Psoas muscle (tissue), 8 donors: ENCODE measurements around the gene PRELP. TPM values are rescaled to one million over a fixed set of nuclear protein-coding genes. Genes with fewer than 3 reads are reported as not detected.
A peak's percentile ranks its signal among the peaks of the same experiment; 100 is the strongest.

Source experiments
- ATAC-seq, 4 donors: fragments of 200-7000 bp; cut with Tn5 transposase; one replicate each; pipeline ENCODE4 v1.9.1; 2020; ENCODE audit warnings: moderate library complexity in 3 of 4, mild to moderate bottlenecking in 2 of 4
- DNase-seq, 2 donors: peaks; one replicate each; pipeline ENCODE4 v3.0.0-alpha.2; 2020
- H3K27ac ChIP-seq: fragments of 200-600 bp; one replicate; pipeline ENCODE4 v1.8.0; 2022
- H3K27me3 ChIP-seq, 3 donors: fragments of 200-600 bp in 1 of 3; one replicate each; pipeline versions ENCODE4 v1.6.1 to v1.8.0; 2013 to 2022; ENCODE audit warnings: low read length in 2 of 3, mild to moderate bottlenecking in 2 of 3, moderate library complexity in 1 of 3; ENCODE audit not compliant: insufficient read depth in 3 of 3
- H3K36me3 ChIP-seq, 2 donors: fragments of 200-600 bp in 1 of 2; one replicate each; pipeline versions ENCODE4 v1.6.1 to v1.8.0; 2013 to 2022; ENCODE audit warnings: low read depth in 1 of 2, mild to moderate bottlenecking in 1 of 2, moderate library complexity in 1 of 2; ENCODE audit not compliant: insufficient read depth in 1 of 2
- H3K4me1 ChIP-seq: fragments of 200-600 bp; one replicate; pipeline ENCODE4 v1.8.0; 2022
- H3K4me3 ChIP-seq: fragments of 200-600 bp; one replicate; pipeline ENCODE4 v1.8.0; 2022; ENCODE audit warnings: mild to moderate bottlenecking
- H3K9me3 ChIP-seq: fragments of 200-600 bp; one replicate; pipeline ENCODE4 v1.8.0; 2022
- CTCF ChIP-seq: fragments of 200-600 bp; IDR thresholded peaks from one replicate; pipeline ENCODE4 v1.8.0; 2022; ENCODE audit warnings: antibody characterized with exemption
- WGBS, 3 donors: extraction: QIAGEN DNeasy Blood & Tissue Kit; methylation state at CpG; one replicate each; pipeline versions ENCODE4 v1.1.6 to v1.1.7; 2013; 5-methylcytosine and 5-hydroxymethylcytosine counted together
- intact Hi-C, 2 donors: fragments of 100-400 bp; cut with DNase I; formaldehyde crosslinking; loops; one replicate each; pipeline versions ENCODE4 v1.11.0 to v1.14.2; 2022
- polyA plus RNA-seq, 3 donors: library from polyadenylated mRNA; stranded (reverse); fragments of 200-250 nt; gene quantifications; one replicate each; pipeline ENCODE4 v1.2.3, GENCODE V29; 2013
- total RNA-seq, 4 donors: library from RNA; stranded (reverse); fragmentation: NEBNext Ultra II Directional in 2 of 4; extraction: Animal tissue kit (Norgen Biotek cat#: 25700) in 2 of 4; gene quantifications; one replicate each; pipeline versions ENCODE4 v1.2.1 to v1.2.4, GENCODE V29; 2021 to 2023
- donor health status: healthy with polysubstance abuse.
- donor health status: DM: no; HTN: no; CAD: no; lungs with moderate emphysema.
- donor health status: Bipolar disorder and iron deficiency.
- donor health status: healthy.
- donor health status: DM: yes; HTN: yes; CAD: no.
- donor health status: DM: no; HTN: no; CAD: no.
- donor health status: DM: no; HTN: no; CAD: no.
- donor health status: DM: yes; HTN: yes; CAD: no.

PRELP gene
- total and polyA plus RNA-seq, 7 donors = 3.0 to 20.6 (median 6.6) TPM

GRCh38 chr1:203499643-203500278 lies 24.2 kb downstream of the PRELP start:
- Histone ChIP-seq H3K27me3 (no peaks in the 10 kb centered on the region), H3K27ac (no peak overlapping the region), H3K9me3 (no peaks in the 10 kb centered on the region), H3K4me3 (no peak overlapping the region), H3K36me3 (no peaks in the 10 kb centered on the region), H3K4me1 (peaks cover 3% of the 10 kb centered on the region)
- intact Hi-C loops = loop anchor here (10.0 kb wide), 1 partner anchor 275 kb away; no protein-coding TSS in a partner anchor
- 88 to 95% (median 90%) methylated on average over 7 of the region's 7 CpGs for WGBS, 3 donors
- DNase-seq (peak in 1 of 2 donors; percentile 22), ATAC-seq (no peak)
- TF ChIP-seq CTCF = no peak

GRCh38 chr1:203500279-203500678 lies 24.7 kb downstream of the PRELP start:
- Histone ChIP-seq H3K27ac (no peak overlapping the region), H3K27me3 (no peaks in the 10 kb centered on the region), H3K9me3 (no peaks in the 10 kb centered on the region), H3K4me3 (no peak overlapping the region), H3K4me1 (peaks cover 6% of the 10 kb centered on the region), H3K36me3 (no peaks in the 10 kb centered on the region)
- TF ChIP-seq CTCF = no peak
- intact Hi-C loops = loop anchor here (10.0 kb wide), 1 partner anchor 275 kb away; no protein-coding TSS in a partner anchor
- WGBS, 3 donors = 83 to 100% (median 90%) methylated on average over 1 of the region's 1 CpG
- no peak for ATAC-seq
- DNase-seq = no peak

- Histone ChIP-seq H3K36me3 (no peaks in the 10 kb centered on the region), H3K4me3 (no peak overlapping the region), H3K27ac (no peak overlapping the region), H3K9me3 (no peaks in the 10 kb centered on the region), H3K4me1 (peaks cover 12% of the 10 kb centered on the region), H3K27me3 (no peaks in the 10 kb centered on the region)
- WGBS, 3 donors = 82 to 83% (median 83%) methylated on average over 3 of the region's 3 CpGs
- ATAC-seq (no peak), DNase-seq (no peak)
- TF ChIP-seq CTCF = no peak
- intact Hi-C loops = loop anchor here (1.0 to 10.0 kb wide), 3 partner anchors 197 to 271 kb away; no protein-coding TSS in a partner anchor
Observed at GRCh38 chr1:203503836-203504235, 28.2 kb downstream of the PRELP start.

GRCh38 chr1:203504400-203505250 lies 29.0 kb downstream of the PRELP start:
- H3K27me3 ChIP-seq = no peaks in the 10 kb centered on the region
- ATAC-seq (peak; percentile 82 to 96 (median 92)), DNase-seq (peak; percentile 82 to 88)
- H3K9me3 ChIP-seq = no peaks in the 10 kb centered on the region
- H3K27ac ChIP-seq = no peak overlapping the region
- WGBS, 3 donors = 29 to 36% (median 30%) methylated on average over 12 of the region's 12 CpGs
- intact Hi-C loops = loop anchor here (1.0 to 10.0 kb wide), 5 partner anchors 113 to 270 kb away; partner anchors contain the start of gene ATP2B4 (in 1 of the 2)
- H3K36me3 ChIP-seq = no peaks in the 10 kb centered on the region
- H3K4me3 ChIP-seq = no peak overlapping the region
- TF ChIP-seq CTCF = peak; percentile 90
- H3K4me1 ChIP-seq = peaks cover 12% of the 10 kb centered on the region
